ENCODE data around the gene ZNF280B. TPM values are rescaled to one million over a fixed set of nuclear protein-coding genes. Genes with fewer than 3 reads are reported as not detected.
"Not testable (repeated sequence)": the region's sequence is repeated elsewhere in the genome, so short reads cannot be mapped to it uniquely, and the experiment has no call there.

Gene ZNF280B
- total and polyA plus RNA-seq, 10 donors, result 0.49 to 2.7 (median 1.9) TPM

DNA sequence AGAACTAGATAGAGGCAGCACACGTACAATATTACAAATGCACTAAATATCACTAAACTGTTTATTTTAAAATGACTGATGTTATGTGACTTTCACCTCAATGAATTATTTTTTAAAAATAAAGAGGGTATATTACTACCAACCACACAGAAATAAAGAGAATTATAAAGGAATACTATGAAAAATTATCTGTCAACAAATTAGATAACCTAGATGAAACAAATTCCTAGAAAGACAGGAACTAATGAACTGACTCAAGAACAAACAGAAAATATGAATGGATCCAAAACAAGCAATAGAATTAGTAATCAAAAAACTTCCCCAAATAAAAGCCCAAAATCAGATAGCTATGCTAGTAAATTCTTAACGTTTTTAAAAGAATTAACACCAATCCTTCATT lies 10.3 kb downstream of the ZNF280B start:
- no peaks in the 10 kb centered on the region for H3K4me1 ChIP-seq
- H3K27ac ChIP-seq, result no peak overlapping the region
- peaks cover 0 to 25% (median under 1%) of the 10 kb centered on the region in 6 donors for H3K36me3 ChIP-seq
- WGBS, 5 donors, result 86 to 100% (median 90%) methylated on average over 2 of the region's 2 CpGs
- intact Hi-C loops (cut with DNase I; ENCODE audit: low total_unique reads), result no loop called here
- no peak overlapping the region for H3K4me3 ChIP-seq
- H3K9me3 ChIP-seq, result no peaks in the 10 kb centered on the region
- no peak for DNase-seq
- H3K27me3 ChIP-seq (replicated peaks in 1 of 7), result no peaks in the 10 kb centered on the region
- TF ChIP-seq, protein P1, sequence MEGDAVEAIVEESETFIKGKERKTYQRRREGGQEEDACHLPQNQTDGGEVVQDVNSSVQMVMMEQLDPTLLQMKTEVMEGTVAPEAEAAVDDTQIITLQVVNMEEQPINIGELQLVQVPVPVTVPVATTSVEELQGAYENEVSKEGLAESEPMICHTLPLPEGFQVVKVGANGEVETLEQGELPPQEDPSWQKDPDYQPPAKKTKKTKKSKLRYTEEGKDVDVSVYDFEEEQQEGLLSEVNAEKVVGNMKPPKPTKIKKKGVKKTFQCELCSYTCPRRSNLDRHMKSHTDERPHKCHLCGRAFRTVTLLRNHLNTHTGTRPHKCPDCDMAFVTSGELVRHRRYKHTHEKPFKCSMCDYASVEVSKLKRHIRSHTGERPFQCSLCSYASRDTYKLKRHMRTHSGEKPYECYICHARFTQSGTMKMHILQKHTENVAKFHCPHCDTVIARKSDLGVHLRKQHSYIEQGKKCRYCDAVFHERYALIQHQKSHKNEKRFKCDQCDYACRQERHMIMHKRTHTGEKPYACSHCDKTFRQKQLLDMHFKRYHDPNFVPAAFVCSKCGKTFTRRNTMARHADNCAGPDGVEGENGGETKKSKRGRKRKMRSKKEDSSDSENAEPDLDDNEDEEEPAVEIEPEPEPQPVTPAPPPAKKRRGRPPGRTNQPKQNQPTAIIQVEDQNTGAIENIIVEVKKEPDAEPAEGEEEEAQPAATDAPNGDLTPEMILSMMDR (IDR thresholded peaks at IDR 0.05 in 8 of 11, conservative IDR thresholded peaks at IDR 0.05 in 3 of 11), result no peak
- TF ChIP-seq POLR2AphosphoS5 (IDR thresholded peaks at IDR 0.05), result no peak

DNA sequence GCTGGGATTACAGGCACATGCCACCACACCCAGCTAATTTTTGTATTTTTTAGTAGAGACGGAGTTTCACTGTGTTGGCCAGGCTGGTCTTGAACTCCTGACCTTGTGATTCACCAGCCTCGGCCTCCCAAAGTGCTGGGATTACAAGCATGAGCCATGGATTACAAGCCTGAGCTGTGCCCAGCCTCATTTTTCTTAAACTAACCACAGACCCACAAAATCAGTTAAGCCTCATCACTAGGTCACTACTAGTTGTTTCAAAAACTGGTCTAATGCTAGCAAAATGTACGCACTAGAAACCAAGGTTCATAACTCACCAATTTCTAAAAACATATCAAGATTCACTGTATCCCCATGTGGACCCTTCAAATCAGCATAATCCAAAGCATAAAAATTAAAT lies 17.0 kb downstream of the ZNF280B start:
- H3K27ac ChIP-seq; DNase-seq; H3K27me3 ChIP-seq (replicated peaks in 1 of 7); H3K4me3 ChIP-seq; H3K9me3 ChIP-seq; H3K4me1 ChIP-seq; intact Hi-C loops (cut with DNase I; ENCODE audit: low total_unique reads): not testable (repeated sequence)
- peaks cover 0 to 61% (median 2%) of the 10 kb centered on the region in 6 donors for H3K36me3 ChIP-seq
- WGBS, 5 donors, result 93 to 100% (median 96%) methylated on average over 3 of the region's 3 CpGs

DNA sequence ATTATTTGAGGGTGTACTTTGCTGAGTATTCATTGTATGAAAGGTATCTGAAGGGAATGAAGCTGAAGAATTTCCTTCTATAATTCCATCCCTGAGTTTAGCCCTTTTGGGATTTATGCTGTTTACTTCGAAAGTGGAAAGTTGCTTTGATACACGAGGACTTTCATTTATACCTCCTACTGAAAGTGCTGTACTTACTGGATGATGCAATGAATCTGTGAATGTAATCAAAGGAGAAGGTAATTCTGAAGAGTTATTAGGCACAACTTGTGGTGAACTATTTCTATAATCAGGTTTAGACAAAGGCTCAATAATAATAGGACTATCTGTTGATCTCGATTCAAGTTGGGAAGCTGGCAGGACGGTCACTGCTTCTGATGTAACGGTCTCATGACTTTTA lies 19.8 kb downstream of the ZNF280B start:
- Histone ChIP-seq H3K4me3 (no peak overlapping the region), H3K36me3 (peaks cover 0 to 58% (median 2%) of the 10 kb centered on the region in 6 donors), H3K27ac (no peak overlapping the region), H3K4me1 (no peaks in the 10 kb centered on the region), H3K27me3 (replicated peaks in 1 of 7) (no peaks in the 10 kb centered on the region), H3K9me3 (no peaks in the 10 kb centered on the region)
- TF ChIP-seq POLR2AphosphoS5 (IDR thresholded peaks at IDR 0.05) (no peak), POLR2A (IDR thresholded peaks at IDR 0.05) (no peak)
- TF ChIP-seq, protein P1 (IDR thresholded peaks at IDR 0.05 in 8 of 11, conservative IDR thresholded peaks at IDR 0.05 in 3 of 11), result no peak
- intact Hi-C loops (cut with DNase I; ENCODE audit: low total_unique reads), result no loop called here
- 93 to 98% (median 93%) methylated on average over 5 of the region's 5 CpGs for WGBS, 5 donors
- DNase-seq, result no peak

DNA sequence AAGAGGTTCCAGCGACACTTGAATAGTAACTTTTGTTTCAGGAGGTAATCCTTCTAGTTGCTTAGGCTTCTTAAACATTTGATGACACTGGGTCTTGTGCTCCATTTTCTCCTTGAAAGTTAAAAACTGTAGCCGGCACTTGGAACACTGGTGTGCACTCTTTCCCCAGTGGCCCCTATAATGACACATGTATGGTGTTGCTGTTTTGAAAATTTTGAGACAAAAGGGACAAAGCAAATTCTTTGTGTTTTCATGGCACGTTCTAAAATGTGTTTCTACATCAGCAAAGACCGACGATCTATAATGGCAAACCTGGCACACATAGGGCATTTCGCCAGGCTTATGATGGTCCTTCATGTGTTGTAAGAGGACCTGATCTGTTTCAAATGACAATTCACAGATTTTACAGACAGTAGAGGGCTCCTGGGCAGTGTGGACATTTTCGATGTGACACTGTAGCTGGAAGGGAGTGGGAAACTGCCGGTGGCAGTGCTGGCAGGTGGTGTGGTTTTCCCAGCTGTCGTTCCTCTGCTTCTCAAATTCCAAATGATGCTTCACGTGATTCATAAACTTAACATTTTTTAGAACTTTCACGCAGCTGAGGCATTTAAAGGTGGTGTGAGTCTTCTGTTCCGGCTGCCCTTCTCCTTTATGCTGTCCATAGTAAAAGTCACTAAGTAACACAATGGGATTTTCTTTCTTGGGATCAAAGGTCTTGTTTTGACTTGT lies 20.5 kb downstream of the ZNF280B start:
- H3K9me3 ChIP-seq, result no peaks in the 10 kb centered on the region
- WGBS, 5 donors, result 91 to 97% (median 93%) methylated on average over 12 of the region's 12 CpGs
- peaks cover 0 to 51% (median 1%) of the 10 kb centered on the region in 6 donors for H3K36me3 ChIP-seq
- no peak for DNase-seq
- H3K4me3 ChIP-seq, result no peak overlapping the region
- intact Hi-C loops (cut with DNase I; ENCODE audit: low total_unique reads), result no loop called here
- no peaks in the 10 kb centered on the region for H3K27me3 ChIP-seq (replicated peaks in 1 of 7)
- no peak overlapping the region for H3K27ac ChIP-seq
- no peaks in the 10 kb centered on the region for H3K4me1 ChIP-seq
- TF ChIP-seq, protein P1 (IDR thresholded peaks at IDR 0.05 in 8 of 11, conservative IDR thresholded peaks at IDR 0.05 in 3 of 11), result no peak
- no peak for TF ChIP-seq POLR2A (IDR thresholded peaks at IDR 0.05)
- TF ChIP-seq POLR2AphosphoS5 (IDR thresholded peaks at IDR 0.05), result no peak

Data from spleen (tissue), 11 donors.